Cardiac muscle cell (in vitro differentiated cells and primary cell): ENCODE results near the gene STK40. TPM values are rescaled to one million over a fixed set of nuclear protein-coding genes. Genes with fewer than 3 reads are reported as not detected.

Experiments
- DNase-seq, 2 donors: peaks; one replicate each; pipeline versions ENCODE4 v3.0.0 to v3.0.0-alpha.2; 2010 to 2017; ENCODE audit warnings: low read depth in 1 of 2, low spot score in 1 of 2
- H3K27ac ChIP-seq: fragments of 200-600 bp; sonication (generic); 2 replicates; pipeline ENCODE4 v1.5.1; 2016
- H3K27me3 ChIP-seq: fragments of 200-600 bp; sonication (generic); 2 replicates; pipeline ENCODE4 v1.6.0; 2016; ENCODE audit warnings: control low read depth
- H3K36me3 ChIP-seq: fragments of 200-600 bp; sonication (generic); 2 replicates; pipeline ENCODE4 v1.5.1; 2016; ENCODE audit warnings: control low read depth
- H3K4me1 ChIP-seq: fragments of 200-600 bp; sonication (generic); 2 replicates; pipeline ENCODE4 v1.8.1; 2017; ENCODE audit warnings: low read depth, mild to moderate bottlenecking, mixed run types
- H3K4me3 ChIP-seq: fragments of 200-600 bp; sonication (generic); 2 replicates; pipeline ENCODE4 v1.5.1; 2016; ENCODE audit warnings: mild to moderate bottlenecking
- H3K9me3 ChIP-seq: fragments of 200-600 bp; sonication (generic); 2 replicates; pipeline ENCODE4 v1.5.1; 2017; ENCODE audit warnings: low read depth, mild to moderate bottlenecking, control low read depth
- CTCF ChIP-seq: IDR thresholded peaks from 2 replicates; pipeline ENCODE4 v1.5.1; 2012; ENCODE audit warnings: low read depth, mild to moderate bottlenecking, low read length
- polyA plus RNA-seq: library from polyadenylated mRNA; unstranded; fragments of >200 nt; fragmentation: Nextera tagmentation; extraction: Ambion mirVana; gene quantifications from 2 replicates; pipeline ENCODE4 v1.2.1, GENCODE V29; 2016
- total RNA-seq: library from RNA; depleted of rRNA; stranded (reverse); fragments of >200 nt; gene quantifications from 2 replicates; pipeline ENCODE4 v1.2.3, GENCODE V29; 2016

STK40 gene
- total and polyA plus RNA-seq, 2 experiments from 2014 or later, result 37.0 to 51.1 TPM

GRCh38 chr1:36420836-36421317 lies 35.2 kb upstream of the STK40 start:
- DNase-seq, result peak; percentile 79 to 88
- H3K27ac ChIP-seq, result no peak overlapping the region
- TF ChIP-seq CTCF, result peak; percentile 96
- no peaks in the 10 kb centered on the region for H3K27me3 ChIP-seq
- H3K4me3 ChIP-seq, result no peak overlapping the region
- peaks cover 11% of the 10 kb centered on the region for H3K36me3 ChIP-seq
- H3K4me1 ChIP-seq, result no peaks in the 10 kb centered on the region
- H3K9me3 ChIP-seq, result no peaks in the 10 kb centered on the region

- Histone ChIP-seq H3K36me3 (peaks cover 11% of the 10 kb centered on the region), H3K4me1 (no peaks in the 10 kb centered on the region), H3K4me3 (no peak overlapping the region), H3K27me3 (no peaks in the 10 kb centered on the region), H3K9me3 (no peaks in the 10 kb centered on the region), H3K27ac (no peak overlapping the region)
- peak in 1 of 2 donors; percentile 63 for DNase-seq
- TF ChIP-seq CTCF, result no peak
Measured at GRCh38 chr1:36420409-36420808, 34.7 kb upstream of the STK40 start.

GRCh38 chr1:36419569-36419968 lies 33.8 kb upstream of the STK40 start:
- no peaks in the 10 kb centered on the region for H3K9me3 ChIP-seq
- H3K4me1 ChIP-seq, result no peaks in the 10 kb centered on the region
- H3K27me3 ChIP-seq, result no peaks in the 10 kb centered on the region
- DNase-seq, result no peak
- no peak overlapping the region for H3K4me3 ChIP-seq
- no peak overlapping the region for H3K27ac ChIP-seq
- H3K36me3 ChIP-seq, result peaks cover 11% of the 10 kb centered on the region
- TF ChIP-seq CTCF, result no peak

GRCh38 chr1:36419140-36419539 lies 33.4 kb upstream of the STK40 start:
- Histone ChIP-seq H3K27ac (no peak overlapping the region), H3K4me3 (no peak overlapping the region), H3K36me3 (peaks cover 11% of the 10 kb centered on the region), H3K4me1 (no peaks in the 10 kb centered on the region), H3K27me3 (no peaks in the 10 kb centered on the region), H3K9me3 (no peaks in the 10 kb centered on the region)
- no peak for TF ChIP-seq CTCF
- no peak for DNase-seq

- H3K9me3 ChIP-seq, result no peaks in the 10 kb centered on the region
- H3K27me3 ChIP-seq, result no peaks in the 10 kb centered on the region
- peaks cover 7% of the 10 kb centered on the region for H3K36me3 ChIP-seq
- DNase-seq, result no peak
- no peak overlapping the region for H3K4me3 ChIP-seq
- TF ChIP-seq CTCF, result no peak
- H3K27ac ChIP-seq, result no peak overlapping the region
- no peaks in the 10 kb centered on the region for H3K4me1 ChIP-seq
Measured at GRCh38 chr1:36417931-36418330, 32.2 kb upstream of the STK40 start.
